GM19438 (cell line): Measurements from ENCODE around the gene NTNG1.

Experiments
- ATAC-seq: cut with Tn5 transposase; IDR thresholded peaks from one replicate; pipeline ENCODE4 v1.9.1; 2021; ENCODE audit warnings: low read depth; ENCODE audit not compliant: unreplicated experiment

The NTNG1 gene

DNA sequence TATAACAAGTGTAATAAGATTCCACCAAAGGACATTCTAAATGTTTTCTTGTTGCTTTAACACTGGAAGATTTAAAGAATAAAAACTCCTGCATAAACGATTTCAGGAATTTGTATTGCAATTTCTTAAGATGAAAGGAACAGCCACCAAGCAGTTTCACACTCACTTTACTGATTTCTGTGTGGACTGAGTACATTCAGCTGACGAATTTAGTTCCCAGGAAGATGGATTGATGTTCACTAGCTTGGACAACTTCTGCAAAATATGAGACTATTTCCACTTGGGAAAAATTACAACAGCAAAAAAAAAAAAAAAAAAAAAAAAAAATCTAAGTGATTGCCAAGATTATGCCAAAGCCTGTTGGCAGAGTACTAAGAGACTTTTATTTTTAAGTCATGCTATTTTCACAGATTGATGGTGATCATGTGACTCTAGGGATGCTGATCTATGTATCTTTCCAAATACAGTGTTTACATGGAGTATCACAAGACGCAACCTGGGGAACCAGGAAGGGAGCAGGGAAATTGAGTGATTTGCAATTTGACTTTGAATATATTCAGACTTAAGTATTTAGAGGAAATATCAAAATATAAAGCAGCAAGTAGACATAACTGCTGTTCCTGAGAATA, 341.0 kb downstream of the NTNG1 start:
- no peak for ATAC-seq

DNA sequence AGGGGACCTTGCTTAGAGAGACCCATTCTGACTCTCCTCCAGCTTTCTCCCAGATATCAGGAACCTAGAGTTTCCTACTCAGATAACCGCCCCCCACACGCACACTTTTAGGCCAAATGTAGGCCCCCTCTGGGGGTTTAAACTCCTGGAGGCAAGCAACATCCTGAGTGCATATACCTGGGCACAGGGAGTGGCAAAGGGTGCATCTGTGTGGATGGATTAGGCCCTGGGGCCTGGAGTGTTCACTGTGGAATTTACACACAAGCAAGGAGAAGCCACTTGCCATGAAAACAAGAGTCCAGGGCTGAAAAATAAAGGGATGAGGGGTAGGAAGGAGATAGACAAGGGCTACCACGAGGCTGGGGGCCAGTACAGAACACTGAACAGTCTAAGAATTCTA, 343.1 kb downstream of the NTNG1 start:
- ATAC-seq: no peak

DNA sequence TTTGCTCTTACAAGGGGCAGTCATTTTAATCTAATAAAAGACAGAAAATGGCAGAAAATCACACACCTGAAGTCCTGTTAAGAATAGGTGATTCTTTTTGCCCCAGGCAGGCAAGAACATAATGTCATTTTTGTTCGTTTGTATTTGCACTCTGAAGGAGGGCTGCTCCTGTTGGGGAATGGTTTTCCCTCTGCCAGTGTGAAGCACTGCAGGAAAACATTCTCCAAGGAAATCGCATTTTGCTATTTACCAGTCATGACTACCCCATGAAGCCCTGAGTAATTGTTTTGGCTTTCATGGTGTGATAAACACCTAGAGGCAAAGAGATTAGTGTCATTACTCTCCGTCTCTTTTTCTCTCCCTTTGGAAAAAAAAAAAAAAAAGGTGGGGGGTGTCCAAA, 345.5 kb downstream of the NTNG1 start:
- no peak for ATAC-seq

DNA sequence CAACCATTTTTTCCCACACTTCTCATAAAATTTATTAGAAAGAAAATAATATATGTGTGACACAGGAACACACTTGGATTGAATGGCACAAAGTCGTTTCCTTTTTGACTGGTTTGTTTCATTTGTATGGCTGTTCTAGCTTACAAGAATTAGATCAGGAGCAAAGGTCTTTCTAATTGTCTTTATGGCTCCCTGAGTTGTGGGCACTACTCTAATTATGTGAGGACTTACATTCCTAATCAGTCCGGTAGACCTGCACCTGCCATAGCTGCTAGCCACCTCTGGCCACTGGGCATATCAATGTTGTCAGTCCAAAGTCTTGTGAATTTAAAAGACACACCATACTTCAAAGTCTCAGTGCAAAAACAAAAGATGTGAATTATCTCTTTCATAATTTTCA, 346.7 kb downstream of the NTNG1 start:
- no peak for ATAC-seq

DNA sequence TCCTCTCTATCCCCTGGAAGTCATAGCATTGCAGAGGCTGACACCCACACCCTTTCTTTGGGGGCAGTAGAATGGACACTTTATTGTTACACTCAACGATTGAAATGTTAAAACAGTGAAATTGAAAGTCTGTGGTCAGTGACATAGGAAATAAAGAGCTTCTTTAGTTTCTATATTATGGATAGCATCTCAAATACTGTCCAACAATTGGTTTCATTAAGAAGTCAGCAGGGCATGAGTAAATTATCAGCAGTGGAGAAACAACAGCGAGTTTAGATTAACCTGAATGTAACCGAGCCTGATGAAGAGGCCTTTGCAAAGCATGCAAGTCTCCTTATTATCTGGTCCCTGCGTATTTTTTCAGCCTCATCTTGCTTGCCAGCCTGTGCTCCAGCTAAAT, 350.7 kb downstream of the NTNG1 start:
- ATAC-seq: no peak

DNA sequence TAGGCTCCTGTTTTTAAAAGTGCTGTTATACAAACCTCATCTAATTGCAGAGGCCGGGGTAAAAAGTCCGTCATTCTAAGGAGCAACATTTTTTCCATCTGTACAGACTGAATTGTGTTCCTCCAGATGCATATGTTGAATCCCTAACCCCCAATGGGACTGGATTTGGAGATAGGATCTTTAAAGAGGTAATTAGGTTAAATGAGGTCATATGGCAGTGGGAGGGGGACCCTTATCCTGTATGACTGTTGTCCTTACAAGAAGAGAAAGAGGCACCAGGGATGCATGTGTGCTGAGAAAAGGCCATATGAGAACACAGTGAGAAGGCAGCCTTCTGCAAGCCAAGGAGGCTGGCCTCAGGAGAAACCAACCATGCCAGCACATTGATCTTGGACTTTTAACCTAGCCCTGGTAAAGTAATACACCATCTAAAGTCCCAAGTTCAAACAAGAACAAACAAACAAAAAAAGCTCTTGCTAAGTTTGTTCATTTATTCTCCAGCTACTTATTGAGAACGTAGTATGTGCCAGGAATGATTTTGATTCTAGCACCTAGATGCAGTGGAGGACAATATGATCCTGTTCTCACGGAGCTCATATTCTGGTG, 352.4 kb downstream of the NTNG1 start:
- no peak for ATAC-seq

DNA sequence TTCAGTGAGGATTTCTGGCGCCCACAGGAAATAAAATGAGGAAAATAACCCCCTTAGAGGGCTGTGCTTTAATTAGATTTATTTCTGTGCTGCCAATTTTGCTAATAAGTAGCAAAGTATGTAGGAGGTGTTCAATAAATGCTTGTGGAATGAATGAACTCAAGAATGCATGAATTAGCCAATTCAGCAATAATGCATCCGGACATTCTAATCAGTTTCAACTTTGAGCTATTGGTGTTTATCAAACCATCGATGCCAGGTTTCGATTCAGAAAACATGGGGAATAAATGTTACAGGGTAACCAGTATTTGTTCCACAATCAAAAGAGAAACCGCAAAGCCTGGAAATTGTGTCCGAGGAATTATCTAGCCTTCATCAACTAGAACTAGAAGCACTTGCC, 353.2 kb downstream of the NTNG1 start:
- no peak for ATAC-seq

DNA sequence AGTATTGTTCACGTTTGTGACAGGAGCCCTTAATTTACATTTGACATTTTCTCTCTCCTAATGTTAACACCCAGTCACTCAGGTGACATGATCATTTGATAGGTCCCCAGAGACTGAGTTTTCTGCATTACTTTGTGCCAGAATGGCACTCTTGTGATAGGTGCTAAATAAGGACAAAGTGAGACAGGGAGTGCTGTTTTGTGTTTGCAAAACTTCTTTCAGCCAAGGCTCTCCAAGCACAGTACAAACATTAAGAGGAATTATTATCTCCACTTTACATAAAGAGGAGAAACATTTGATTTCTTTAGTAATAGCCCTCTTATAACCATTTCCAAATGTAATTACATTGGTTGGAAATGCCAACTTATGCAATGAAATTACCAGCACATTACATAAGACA, 355.2 kb downstream of the NTNG1 start:
- ATAC-seq: no peak

DNA sequence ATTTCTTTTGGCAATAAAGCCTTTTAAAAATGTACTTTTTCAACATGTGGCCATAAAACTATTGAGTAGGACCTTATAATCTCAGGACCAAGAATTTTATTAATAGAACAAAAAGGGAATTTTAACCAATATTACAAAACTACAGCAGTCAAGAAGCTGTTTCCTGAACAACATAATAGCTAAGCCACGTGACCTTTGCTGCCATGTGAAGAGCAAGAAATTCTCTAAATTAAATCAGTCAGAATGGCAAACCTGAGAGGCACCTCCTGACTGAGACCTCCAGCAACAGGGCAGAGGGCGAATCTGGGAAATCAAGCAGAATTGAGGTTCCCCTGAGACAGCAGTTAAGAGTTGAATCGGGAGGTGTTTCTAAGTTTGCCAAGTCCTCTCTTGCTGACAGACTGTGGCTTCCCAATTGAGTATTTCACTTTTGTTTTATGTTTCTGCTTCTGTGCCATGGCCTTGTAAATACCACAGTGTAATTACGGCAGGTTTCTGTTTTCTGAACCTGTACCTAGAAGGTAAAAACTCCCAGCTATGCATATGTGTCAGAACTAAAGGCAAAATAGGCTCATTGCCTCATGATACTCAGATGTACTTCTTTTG, 358.4 kb downstream of the NTNG1 start:
- ATAC-seq: peak; percentile 99

DNA sequence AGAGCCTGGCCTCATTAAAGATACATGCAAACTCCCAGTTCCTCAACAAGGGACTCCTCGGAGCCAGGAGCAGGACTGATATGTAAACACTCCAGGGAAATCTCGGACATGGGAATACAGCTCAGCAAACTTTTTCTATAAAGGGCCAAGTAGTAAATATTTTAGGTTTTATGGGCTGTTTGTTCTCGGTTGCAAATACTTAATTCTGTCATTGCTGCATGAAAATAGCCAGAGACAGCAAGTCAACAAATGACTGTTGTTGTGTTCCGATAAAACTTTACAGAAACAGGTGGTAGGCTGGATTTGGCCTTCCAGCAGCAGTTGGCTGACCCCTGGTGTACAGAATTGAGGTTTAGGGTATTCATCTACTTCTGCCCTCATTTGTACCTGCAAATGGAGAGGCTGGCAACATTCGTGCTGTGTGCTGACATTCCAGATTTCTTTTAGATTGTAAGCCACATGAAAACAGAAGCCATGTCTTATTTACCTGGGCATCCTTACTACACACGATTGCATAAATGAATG, 360.3 kb downstream of the NTNG1 start:
- no peak for ATAC-seq

DNA sequence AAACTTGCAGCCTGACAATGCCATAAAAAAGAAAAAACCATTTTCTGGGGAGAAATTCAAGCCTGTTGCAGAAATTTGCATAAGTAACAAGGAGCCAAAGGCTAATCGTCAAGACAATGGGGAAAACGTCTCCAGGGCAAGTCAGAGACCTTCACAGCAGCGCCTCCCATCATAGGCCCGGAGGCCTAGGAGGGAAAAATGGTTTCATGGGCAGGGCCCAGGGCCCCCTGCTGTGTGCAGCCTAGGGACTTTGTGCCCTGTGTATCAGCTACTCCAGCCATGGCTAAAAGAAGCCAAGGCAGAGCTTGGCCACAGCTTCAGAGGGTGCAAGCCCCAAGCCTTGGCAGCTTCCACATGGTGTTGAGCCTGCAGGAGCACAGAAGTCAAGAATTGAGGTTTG, 369.5 kb downstream of the NTNG1 start:
- ATAC-seq: no peak

DNA sequence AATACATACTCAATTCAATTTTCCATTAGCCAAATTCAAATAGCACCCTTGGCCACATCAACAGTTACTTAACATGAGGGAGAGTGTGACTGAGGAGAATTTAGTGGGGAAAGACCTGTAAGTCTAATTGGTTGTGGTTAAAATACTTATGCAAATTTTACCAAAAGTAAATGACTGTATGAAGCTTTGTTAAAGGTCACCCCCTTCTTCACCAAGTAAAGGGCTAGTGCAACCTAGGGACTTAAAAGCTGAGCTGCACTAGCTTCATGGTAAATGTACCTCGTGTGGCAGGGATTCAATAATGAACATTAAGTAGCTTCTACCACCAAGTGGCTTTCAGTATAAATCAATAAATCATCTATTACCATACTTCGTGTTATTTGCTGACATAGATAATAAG, 372.0 kb downstream of the NTNG1 start:
- ATAC-seq: no peak

DNA sequence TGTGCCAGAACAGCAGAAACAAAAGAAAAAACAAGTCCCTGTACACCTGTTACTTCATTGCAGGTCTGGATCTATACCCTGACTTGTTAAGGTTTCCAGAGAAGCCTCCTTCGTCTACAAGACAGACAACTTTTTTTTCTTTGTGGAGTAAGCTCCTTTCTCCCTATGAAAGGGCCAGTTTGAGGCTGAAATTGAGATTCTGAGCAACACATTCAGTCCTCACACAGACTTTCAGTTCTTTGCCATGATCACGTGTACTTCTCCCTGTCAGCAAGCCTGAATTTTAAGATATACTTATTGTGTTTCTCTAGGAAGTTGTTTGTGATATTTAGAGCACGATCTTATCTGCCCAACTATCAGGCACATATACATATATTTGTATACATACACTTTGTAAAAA, 374.0 kb downstream of the NTNG1 start:
- ATAC-seq: no peak

DNA sequence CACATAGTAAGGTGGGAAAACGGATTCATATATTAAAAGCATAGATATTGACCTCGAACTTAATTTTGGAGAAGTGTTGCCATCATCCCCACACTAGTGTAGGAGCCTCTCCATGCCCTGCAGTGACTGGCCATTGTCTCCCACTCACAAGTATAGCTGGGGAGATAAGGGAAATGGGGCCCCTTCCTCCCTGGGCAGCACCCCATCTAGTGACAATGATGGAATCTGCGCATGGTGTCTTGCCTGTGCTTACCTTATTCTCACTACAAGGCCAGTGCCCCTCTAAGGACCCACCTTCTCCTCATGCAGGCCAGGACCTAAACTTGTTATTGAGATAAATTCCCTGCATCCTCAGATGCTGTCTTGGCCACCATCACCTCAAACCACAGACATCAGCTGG, 374.9 kb downstream of the NTNG1 start:
- ATAC-seq: no peak

DNA sequence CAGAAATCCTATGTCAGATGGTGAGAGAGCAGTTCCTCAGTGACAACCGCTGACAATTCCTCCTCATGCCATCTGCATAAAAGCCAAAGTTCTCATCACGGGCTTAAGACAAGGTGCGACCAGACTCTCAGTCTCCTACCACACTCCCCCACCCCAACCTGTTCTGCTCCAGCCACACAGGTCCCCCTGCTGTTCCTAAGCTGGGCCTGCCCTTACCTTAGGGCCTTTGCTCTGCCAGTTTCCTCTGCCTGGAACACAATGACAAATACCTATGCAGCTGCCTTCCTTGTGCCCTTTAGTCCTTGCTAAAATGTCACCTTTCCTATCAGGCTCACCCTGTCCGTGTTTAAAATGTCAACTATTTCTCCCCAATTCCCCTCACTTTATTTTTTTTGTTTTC, 382.2 kb downstream of the NTNG1 start:
- ATAC-seq: no peak

DNA sequence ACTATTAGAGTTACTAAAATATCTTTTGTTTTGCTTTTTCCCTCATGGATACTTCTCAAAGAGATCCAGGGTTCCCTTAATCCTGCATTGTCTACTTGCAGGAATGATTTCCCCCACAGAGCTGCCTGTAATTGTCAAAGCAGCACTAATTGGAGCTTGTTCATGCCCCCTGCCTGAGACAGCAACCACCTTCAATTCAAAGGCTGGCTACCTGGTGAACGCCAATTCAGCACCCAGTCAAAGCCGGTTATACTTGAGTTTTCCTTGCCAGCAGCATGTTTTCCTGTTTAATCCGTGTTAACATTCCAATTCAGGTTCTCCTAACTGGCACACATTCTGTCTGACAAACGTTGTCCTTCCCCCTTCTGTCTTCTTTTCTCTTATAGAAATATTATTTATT, 382.9 kb downstream of the NTNG1 start:
- ATAC-seq: no peak

DNA sequence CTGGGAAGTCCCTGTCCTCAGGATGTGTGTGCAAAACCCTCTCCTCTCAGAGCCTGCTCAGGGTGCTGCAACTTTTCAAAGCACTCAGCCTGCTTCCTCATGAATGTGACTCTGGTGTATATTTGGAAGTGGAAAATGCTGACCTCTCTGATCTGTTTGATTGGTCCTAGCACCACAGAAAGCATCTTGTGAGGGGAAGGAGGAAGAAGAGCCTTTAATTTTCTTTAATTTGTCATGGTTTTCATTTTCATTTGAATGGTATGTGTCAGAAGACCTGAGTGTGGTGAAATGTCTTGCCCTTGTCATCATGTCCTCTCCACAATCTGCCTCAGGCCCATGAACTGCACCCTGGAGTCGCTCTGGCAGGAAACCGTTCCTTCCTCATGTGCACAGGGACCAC, 383.5 kb downstream of the NTNG1 start:
- no peak for ATAC-seq

DNA sequence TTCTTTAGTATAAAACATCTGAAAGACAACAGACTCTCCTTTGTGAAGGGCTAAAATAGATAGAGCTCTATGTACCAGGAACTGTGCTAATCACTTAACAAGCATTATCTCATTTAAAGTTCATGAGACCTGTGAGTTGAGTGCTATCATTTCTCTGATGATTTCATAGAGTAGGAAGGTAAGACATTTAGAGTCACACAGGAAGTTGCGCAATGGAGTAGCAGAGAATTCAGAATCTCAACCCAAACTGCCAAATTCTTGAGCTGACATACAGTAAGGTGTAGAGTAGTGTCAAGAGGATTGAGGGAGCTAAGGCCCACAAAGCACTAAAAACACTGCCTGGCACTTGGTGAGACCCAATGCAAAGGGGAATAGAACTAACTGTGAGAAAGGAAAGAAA, 384.3 kb downstream of the NTNG1 start:
- no peak for ATAC-seq

DNA sequence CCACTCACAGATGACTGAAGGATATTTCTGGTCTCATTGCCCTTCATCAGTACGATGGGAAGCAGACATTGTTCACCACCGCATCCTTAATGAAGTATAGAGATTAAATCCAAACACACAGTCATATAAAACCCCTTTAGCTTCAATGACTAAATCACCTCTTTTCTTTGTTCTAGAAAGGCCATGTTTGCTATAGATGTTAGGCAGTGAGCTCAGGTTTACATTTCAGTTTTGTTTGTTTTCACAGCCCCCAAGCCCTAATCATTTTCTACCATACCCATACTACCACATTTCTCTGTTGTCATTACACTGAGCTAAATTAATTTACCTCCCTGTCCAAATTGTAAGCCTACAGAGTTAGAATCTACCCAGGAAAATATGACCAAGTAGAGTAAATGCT, 385.1 kb downstream of the NTNG1 start:
- no peak for ATAC-seq

DNA sequence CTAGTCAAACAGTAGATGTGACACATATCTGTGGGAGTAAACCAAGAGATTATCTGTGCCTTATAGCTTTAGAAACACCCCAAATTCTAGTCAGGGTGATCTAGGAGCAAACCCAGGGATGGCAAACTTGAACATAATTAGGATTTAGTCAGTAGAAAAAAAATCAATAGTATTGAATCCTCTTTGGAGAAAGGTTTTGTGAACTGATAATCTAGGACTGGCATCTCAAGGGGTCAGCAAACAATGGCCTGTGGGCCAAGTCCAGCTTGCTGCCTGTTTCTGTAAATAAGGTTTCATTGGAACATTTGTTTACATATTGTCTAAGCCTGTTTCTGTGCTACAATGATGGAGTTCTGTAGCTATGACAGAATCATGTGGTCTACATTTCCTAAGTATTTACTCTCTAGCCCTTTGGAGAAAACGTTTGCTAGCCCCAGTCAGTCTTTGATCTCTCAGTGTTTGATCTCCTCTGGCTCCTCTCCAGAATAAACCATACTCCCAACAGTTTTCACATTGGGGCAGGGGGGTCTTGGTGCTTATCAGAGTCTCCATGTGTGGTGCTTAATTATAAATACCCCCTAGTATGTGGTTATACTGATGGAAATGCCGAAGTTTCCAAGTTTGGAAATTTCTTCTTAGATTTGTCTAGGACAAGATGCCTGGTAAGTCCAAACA, 385.8 kb downstream of the NTNG1 start:
- ATAC-seq: no peak

DNA sequence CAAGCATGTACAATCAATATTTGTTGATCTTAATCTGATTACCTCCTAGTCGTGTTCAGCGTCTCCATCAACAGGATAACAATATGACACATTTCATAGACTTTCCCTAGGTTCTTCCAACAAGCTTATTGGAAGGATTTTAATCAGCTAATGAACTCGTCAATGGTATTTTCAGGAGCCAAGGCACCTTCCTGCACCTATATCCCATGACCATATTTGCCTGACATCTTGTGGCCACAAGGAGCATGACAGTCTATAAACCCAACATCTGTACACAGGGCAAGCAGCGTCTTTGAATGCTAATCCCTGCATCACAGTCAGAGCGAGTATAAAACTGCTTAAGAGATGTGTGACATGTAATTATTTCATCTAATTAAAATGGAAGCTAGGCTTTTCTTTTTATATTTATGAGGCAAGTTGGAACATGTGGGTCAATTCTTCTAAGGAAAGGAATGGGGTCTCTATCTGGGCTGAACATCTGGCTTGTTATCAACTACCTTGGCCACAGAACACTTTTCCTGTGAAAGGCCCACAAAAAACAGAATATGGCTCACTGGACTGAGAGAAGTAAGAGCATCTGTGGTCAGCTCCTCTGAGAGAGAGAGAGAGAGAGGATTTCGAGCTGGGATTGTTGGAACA, 388.8 kb downstream of the NTNG1 start:
- ATAC-seq: peak; percentile 98
